GM21447 (cell line): ENCODE measurements around the gene MDH1.

Experiments
- ATAC-seq: cut with Tn5 transposase; IDR thresholded peaks from one replicate; pipeline ENCODE4 v1.9.1; 2021; ENCODE audit not compliant: unreplicated experiment

The MDH1 gene

GRCh38 chr2:63628403-63628942, 39.7 kb downstream of the MDH1 start:
- no peak for ATAC-seq

GRCh38 chr2:63631501-63631900, 42.7 kb downstream of the MDH1 start:
- no peak for ATAC-seq

GRCh38 chr2:63632382-63632781, 43.6 kb downstream of the MDH1 start:
- no peak for ATAC-seq

- ATAC-seq: no peak
These were observed 50.6 kb downstream of the MDH1 start for GRCh38 chr2:63639344-63639743.

GRCh38 chr2:63642946-63643345, 54.2 kb downstream of the MDH1 start:
- no peak for ATAC-seq

- no peak for ATAC-seq
These were observed 54.7 kb downstream of the MDH1 start for GRCh38 chr2:63643486-63643885.

GRCh38 chr2:63648632-63649031, 59.9 kb downstream of the MDH1 start:
- no peak for ATAC-seq

GRCh38 chr2:63649829-63650228, 61.1 kb downstream of the MDH1 start:
- no peak for ATAC-seq

- no peak for ATAC-seq
These were observed 62.0 kb downstream of the MDH1 start for GRCh38 chr2:63650756-63651155.

GRCh38 chr2:63651356-63651755, 62.6 kb downstream of the MDH1 start:
- ATAC-seq: no peak

GRCh38 chr2:63651861-63652651, 63.3 kb downstream of the MDH1 start:
- no peak for ATAC-seq

GRCh38 chr2:63652652-63652985, 63.9 kb downstream of the MDH1 start:
- no peak for ATAC-seq

- ATAC-seq: peak; percentile 70
These were observed 66.2 kb downstream of the MDH1 start for GRCh38 chr2:63654959-63655358.
